GM18858 (cell line): Measurements from ENCODE around the gene C16orf74.

ENCODE experiments used
- ATAC-seq: cut with Tn5 transposase; IDR thresholded peaks from one replicate; pipeline ENCODE4 v1.9.1; 2021; ENCODE audit not compliant: unreplicated experiment

The C16orf74 gene

DNA sequence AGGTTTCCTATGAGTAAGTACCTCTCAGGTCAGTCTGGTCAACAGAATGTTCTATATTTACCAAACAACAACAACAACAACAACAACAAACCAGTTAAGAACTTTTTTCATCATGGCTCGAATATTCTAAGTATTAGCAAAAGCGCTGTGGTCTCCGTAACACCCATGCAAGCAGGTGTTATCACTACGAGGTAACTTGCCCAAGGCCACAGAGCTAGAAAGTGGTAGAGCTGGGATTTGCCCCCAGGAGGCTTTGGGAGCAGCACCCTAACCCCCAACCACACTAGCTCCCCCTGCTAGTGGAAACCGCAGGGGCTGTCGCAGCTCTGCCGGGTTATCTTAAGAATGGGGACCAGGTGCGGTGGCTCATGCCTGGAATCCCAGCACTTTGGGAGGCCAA, 23.9 kb upstream of the C16orf74 start:
- ATAC-seq, result no peak

DNA sequence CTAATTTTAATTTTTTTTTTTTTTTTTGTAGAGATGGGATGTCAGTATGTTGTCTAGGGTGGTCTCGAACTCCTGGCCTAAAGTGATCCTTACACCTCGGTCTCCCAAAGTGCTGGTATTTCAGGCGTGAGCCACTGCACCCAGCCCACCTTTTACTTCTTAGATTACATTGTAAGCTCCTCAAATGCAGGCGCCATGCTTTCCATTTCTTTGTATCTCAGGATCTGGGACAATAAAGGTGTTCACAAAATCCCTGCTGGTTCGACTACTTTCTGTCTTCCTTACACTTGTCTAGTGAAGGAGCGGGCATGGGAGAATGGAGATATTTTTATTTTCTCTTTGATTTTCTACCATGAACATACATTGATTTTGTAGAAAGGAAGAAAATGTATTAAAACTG, 23.2 kb upstream of the C16orf74 start:
- ATAC-seq, result no peak

DNA sequence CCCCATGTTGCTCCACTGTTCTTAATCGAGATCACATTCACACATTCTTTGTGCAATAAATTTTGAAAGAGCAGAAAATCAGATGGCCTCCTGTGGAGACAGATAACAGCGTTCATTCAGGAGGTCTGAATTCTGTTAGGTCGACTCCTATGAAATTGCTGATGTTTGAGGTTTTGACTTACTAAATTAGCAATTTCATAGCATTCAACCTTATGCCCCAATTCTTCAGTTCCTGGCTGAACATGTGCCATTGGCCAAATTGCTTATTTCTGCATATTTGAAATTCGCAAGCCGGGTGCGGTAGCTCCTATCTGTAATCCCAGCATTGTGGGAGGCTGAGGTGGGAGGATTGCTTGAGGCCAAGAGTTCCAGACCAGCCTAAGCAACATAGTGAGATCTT, 22.1 kb upstream of the C16orf74 start:
- ATAC-seq, result no peak

DNA sequence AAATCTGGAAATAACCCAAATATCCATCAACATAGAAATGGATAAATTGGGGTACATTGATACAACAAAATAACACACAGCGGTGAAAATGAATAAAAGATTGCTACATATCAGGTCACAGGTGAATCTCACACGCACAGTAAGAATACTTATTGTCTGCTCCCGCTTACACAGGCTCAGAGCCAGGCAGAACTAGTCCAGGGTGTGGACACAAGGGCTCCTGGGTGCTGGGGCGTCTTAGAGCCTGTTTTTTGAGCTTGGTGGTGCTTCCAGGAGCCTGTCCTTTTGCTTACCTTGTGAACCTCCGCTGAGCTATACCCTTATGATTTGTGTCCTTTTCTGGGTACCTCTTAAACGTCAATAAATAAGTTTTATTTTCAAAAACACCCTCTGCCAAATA, 19.8 kb upstream of the C16orf74 start:
- no peak for ATAC-seq

DNA sequence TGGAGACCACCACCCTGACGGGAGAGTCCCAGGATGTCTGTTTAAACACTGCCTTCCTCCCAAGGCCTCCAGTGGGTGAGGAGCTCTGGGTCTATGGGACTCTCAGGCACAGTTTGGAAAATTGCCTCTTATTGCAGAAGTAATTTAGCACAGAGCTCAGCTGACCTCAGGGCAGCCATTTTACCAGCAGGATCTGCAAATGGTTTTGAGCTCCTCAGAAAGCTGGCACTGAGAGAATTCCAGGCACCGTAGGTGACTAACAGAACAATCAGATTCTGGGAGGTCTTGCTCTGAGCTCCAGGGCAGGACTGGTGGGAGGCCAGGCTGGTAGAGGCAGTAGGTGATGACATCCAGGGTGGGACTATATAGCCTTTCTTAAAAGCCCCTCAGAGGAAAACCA, 17.3 kb upstream of the C16orf74 start:
- no peak for ATAC-seq

DNA sequence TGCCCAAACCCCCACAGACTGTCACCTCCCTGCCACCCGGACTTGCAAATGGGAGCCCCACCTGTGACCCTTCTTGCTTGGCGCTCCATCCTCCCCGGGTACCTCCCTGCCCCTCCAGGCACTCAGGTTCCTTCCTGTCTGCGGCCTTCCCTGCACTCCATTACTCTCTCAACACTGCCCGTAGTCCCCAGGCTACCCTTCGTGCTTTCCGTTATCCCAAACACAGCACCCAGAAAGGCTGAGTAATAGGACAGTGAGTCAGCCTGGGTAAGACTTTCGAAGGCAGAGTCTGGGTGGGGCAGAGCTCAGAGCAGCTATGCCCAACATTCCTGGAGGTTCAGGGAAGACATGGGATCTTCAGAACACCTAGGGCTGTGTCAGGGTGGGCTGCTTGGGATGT, 16.6 kb upstream of the C16orf74 start:
- ATAC-seq, result no peak

DNA sequence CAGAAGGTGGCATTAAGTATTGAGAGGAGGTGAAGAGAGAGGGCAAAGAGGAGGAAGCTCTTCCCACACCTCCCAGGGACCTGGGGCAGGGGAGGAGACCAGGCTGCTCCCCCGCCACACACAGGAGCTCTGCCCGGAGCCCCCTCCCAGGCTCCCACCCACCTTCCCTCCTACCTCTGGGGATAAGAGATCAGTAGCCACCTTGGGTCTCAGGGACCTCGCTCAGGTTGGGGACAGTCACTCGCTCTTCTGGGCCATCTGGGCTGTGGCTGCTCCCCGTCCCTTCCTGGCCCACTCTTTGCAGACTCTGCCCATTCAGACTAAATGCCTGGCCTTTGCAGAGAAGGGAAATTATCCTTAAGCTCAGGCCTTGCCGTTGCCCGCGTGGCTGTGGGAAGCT, 14.9 kb upstream of the C16orf74 start:
- ATAC-seq, result no peak

DNA sequence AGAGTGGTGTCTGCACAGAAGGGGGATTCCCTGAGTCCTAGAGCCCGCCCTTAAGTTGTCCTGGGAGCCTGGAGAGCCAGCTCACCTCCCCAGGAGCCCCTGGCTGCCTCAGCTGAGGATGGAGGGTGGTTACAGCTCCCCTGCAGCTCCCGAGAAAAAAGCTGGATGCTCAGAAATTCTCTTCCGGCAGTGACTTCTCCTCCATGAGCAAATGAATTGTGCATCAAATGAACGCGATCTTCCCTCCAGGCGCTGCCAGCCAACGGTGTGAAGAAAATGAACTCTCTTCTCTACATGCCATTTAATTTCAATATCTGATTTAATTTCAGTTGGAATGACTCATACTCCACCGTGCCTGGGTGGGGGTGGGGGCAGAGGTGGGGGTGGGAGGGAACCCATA, 14.3 kb upstream of the C16orf74 start:
- no peak for ATAC-seq

DNA sequence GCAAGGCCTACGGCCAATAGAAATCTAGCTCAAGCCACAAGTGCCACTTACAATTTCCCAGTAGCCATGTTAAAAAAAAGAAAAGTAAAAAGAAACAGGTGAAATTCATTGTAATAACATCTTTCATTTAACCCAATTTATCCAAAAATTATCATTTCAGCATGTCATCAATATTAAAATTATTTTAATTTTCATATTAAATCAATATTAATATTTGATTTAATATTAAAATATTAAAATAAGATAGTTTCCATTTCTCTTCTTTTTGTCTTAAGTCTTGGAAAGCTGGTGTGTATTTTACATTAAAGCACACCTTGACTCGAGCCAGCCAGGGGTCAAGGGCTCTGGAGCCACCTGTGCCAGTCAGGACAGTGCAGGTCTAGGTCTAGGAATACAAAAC, 12.7 kb upstream of the C16orf74 start:
- ATAC-seq, result no peak

DNA sequence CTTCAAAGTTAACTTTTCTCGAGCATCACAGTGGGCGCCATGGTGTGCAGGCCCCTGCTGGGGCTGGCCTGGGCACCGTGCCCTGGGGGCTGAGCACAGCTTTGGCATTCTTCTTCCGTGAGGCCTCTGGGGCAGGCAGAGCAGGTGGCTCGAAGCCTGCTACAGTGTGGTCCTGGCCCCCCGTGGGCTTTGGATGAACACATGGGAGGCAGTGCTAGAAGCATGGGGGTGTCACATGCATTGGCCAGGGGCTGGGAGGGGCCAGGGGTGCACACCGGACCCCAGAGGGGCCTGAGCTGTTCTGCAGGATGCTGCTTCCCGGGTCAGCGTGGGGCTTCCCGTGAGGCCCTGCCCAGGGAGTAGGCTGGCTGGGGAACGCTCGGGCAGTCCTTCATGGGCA, 12.1 kb upstream of the C16orf74 start:
- no peak for ATAC-seq

DNA sequence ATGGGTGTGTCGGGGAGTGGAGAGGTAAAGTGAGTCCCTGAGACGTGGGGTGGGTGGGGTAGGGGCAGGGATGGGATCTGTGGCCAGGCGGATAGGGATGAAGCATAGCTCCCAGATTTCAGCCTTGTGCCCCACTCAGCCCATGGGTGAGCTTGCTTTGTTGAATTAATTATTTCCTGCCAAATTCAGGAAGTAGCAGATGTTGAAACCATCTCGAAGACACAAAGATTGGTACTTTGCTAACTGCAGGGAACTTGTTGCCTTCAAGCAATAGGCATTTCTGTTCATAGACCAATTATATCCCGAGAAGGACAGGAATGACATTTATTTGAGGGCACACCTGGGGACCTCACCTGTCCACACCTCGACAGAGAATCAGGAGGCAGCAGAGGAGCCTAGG, 11.0 kb upstream of the C16orf74 start:
- no peak for ATAC-seq

DNA sequence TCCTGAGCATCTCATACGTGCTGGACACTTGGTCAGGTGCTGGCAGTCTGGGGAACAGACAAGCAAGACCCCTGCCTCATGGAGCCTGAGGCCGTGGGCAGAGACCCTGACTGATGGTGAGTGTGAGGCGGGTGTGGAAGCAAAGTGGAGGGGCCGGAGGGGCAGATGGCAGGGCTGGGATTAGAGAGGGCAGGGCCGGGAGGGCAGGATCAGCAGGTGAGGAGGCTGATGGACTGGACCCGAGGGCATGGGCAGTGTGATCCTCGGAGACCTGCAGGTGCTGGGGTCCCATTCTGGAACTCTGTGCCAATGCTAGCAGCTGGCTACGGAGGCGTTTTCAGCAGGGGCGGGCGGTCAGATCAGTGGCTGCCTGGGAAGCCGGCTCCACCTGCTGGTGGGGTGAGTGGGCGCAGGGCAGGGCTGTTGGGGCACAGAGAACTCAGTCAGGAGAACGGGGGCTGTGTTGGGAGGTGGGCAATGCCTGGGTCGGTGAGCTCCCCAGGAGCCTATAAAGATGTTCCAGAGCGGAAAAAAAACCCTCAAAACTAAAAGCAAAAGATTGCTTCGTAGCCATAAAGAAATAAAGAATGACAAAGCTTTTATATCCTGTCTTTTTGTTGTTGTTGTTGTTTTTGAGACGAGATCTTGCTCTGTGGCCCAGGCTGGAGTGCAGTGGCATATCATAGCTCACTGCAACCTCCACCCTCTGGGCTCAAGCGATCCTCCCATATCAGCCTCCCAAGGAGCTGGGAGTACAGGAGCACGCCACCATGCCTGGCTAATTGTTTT, 8.9 kb upstream of the C16orf74 start:
- ATAC-seq, result no peak

DNA sequence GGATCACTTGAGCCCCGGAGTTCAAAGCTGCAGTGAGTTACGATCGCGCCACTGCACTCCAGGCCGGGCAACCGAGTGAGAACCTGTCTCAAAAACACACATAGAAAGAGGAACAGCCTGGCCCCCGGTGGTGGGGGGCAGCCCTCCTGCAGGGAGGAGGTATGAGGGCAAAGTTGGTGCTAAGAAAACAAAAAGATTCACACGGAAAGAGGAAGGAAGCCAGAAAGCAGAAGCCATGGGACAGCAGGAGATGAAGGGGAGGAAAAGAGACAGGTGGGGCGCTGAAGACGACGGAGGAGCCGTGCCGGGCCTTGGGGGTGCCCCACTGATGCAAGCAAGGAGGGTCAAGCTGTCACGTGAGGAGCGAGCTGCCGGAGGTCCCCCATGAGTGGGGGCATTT, 8.2 kb upstream of the C16orf74 start:
- ATAC-seq, result no peak

DNA sequence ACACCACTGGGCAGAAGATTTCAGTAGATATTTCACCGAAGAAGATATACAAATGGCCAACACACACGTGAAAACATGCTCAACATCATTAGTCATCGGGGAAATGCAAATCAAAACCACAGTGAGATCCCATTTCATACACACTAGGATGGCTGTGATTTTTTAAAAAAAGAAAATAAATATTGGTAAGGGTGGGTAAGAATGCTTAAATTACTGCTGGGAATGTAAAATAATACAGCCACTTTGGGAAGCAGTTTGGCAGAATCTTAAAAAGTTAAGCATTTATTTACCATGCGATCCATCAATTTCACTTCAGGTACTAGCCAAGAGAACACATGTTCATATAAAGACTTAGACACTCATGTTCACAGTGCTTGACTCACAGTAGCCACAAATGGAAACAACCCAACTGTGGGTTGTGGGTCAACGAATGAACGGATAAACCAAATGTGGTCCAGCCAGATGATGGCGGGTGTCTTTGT, 6.5 kb upstream of the C16orf74 start:
- no peak for ATAC-seq

DNA sequence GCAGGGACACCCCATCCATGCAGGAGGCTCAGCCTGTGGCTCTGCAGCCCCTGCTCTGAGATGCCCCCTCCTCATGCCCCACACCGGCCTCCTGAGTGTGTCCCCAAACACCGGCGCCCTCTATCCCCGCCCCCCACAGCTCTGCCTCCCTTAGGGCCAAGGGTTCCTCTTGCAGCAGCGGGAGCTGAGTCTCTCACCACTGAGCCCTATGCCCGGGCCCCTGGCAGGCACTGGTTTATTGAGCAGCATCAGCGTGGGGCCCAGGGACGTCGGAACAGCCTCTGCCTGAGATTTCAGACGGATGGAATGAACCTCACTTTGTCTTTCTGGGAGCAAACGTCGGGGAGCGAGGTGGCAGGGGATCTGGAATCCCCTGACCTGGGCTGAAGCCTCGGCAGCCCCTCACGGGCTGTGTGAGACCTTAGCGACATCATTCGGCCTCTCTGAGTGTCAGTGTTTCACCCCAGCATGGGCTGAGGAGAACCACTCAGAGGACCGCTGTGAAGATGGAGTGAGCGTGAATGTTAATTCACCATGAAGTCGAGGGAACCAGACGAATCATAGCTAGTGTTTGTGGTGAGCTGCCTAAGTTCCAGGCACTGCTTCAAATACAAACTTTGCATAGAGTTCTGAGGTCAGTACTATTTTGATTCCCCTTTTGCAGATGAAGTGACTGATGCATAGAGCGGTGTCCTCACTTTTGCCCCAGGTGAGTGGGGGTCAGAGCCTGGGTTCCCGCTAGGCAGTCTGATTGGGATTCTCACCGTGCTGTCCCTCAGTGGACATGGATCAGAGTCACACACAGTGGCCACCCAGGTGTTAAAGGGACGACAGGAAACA, 5.3 kb upstream of the C16orf74 start:
- ATAC-seq, result peak; percentile 37

DNA sequence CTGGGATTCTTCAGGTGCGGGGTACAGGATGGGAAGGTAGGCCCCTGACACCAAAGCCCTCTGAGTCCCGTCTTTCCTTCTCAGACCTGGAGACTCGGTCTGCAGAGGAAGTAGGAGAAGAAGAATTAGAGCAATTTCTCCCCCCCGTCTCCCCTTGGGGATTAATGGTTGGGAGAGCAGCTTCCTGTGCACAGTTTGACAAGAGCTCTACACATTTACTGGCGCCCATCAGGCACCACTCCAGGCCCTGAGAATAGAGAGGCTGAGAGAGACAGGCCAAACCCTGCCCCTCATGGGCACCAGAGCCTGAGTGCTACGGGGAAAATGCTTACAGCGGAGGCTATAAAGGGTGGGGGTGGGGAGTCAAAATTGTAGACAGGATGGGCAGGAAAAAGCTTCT, 3.5 kb upstream of the C16orf74 start:
- ATAC-seq, result no peak

DNA sequence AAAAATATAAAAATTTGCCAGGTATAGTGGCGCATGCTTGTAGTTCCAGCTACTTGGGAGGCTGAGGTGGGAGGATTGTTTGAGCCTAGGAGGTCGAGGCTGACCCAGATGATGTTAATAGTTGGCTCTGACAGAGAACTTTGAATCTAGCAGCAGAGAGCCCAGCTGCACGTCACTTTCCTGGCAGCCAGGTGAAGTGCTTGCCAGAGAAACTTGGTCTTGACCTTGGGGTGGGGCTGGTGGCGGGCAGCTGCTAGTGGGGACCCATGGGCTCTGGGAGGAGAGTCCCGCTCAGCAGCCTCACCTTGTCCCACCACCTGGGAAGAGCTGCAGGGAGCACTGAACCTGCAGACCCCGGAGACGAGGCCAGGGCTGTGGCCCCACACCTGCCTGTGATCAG, 3.1 kb upstream of the C16orf74 start:
- ATAC-seq, result no peak

DNA sequence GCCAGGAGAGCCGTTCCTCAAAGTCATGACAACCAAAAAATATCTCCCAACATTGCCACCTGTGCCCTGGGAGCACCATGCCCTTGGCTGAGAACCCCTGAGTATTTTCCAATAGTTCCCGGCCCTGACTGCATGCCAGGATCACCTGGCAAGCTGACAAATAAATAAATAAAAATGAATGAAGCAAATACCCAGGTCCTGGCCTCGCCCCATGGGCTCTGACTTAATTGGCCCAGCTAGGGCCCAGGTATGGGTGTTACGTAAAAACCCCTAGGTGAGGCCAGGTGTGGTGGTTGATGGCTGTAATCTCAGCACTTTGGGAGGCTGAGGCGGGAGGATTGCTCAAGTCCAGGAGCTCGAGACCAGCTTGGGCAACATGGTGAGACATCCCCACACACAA, 2.7 kb upstream of the C16orf74 start:
- no peak for ATAC-seq

DNA sequence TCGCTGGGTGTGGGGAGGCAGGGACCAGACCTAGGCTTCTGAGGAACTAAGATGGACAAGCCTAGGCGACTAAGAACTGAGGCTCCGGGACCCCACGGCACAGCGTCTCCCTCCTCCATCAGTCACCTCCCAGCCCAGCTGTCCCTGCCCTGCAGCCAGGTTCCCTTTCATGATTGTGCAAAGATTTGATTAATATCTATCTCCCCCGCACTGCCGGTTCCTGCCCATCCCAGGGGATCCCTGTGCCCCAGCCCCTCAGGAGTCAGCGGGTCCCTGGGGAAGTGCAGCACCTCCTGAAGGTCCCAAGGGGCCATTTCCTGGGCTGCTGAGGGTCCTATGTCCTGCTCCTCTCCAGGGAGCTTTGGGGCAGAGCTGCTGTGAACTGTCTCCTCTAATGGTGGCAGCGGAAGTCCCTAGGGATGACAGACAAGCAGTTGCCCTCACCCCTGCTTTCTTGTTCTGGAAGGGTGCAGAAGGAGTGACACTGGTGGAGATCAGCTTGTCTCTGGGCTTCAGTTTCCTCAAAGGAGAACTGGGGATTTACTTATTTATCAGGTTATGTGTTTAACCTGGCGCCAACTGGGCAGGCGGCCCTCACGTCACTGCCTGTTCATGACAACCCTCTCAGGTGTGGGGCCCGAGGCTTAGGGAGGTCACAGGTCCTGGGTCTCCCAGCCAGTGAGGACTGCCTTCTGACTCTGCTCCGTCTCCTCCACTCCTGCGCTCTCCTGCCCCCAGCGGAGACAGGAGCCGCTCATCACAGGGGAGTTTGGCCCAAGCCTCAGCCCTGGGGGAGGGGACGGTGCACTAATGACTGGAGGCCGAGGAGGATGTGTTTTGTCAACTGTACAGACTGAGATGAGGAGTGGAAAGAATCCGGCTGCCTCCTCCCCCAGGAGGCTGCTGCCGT, 1.9 kb upstream of the C16orf74 start:
- ATAC-seq, result no peak

DNA sequence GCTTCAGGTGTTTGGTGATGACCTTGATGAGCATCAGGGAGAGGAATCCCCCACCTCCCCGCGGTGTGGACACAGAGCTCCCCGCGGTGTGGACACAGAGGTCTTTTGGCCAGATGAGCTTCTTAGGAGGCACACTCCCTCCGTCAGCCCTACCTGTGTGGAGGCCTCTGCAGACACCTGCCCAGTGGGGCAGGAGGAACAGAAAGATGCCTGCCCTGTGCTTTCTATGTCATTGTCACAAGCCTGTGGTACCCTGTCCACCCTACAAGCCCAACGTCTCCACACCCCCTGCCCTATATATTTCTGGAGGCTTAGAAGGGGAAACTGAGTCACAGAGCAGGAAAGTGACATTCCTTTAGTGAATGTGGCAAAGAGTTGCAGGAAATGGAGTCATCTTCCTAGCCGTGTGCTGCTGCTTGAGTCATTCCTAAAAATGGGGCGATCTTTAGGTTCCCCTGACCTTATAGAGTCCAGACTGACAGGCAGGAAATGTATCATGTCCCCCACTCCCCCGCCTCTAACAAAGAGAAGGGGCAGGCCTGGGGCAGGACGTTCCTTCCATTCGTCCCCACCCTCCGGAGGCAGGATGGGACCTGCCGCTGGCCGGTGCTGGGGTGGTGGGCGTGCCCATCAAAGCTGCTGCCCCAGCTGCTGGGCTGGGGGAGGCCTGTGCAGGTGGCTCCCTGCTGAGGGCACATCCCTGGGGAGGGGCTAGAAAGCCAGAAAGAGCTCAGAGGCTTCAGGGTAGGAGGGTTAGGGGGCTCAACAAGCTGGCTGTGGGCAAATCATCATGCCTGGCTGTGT, 1.0 kb upstream of the C16orf74 start:
- no peak for ATAC-seq
